ENCODE data around the gene DNMT3A. TPM values are rescaled to one million over a fixed set of nuclear protein-coding genes. Genes with fewer than 3 reads are reported as not detected.

Gene DNMT3A
- total RNA-seq, 1 experiment from 2014 or later, result 215 TPM

- no peaks in the 10 kb centered on the region for H3K79me1 ChIP-seq (ENCODE audit: insufficient read depth, low read depth, low read length, poor library complexity, severe bottlenecking)
- no peak overlapping the region for H2BK15ac ChIP-seq (ENCODE audit: low read depth, low read length)
- H3K9me3 ChIP-seq (ENCODE audit: control insufficient read depth, low read depth, low read length), result no peaks in the 10 kb centered on the region
- Mint-ChIP-seq H3K27ac (no peak overlapping the region), H3K27me3 (ENCODE audit: low read depth) (peaks cover 1% of the 10 kb centered on the region; the same call in 1 of the 2 replicates), H3K9me3 (no peaks in the 10 kb centered on the region), H3K36me3 (ENCODE audit: insufficient read depth in 1 of 3, low read depth in 3 of 3) (no peaks in the 10 kb centered on the region; a peak in 1 of 7 replicates), H3K4me3 (no peak overlapping the region), H3K4me1 (peaks cover 23 to 27% of the 10 kb centered on the region in 2 experiments)
- H3K14ac ChIP-seq (ENCODE audit: insufficient read depth, low read length), result no peak overlapping the region
- no peak overlapping the region for H4K91ac ChIP-seq (ENCODE audit: insufficient read length, low read depth, low read length)
- H4K20me1 ChIP-seq (ENCODE audit: control insufficient read depth, insufficient read depth, insufficient read length), result no peaks in the 10 kb centered on the region
- no peak overlapping the region for H2AFZ ChIP-seq (ENCODE audit: low read length)
- DNase-seq, result no peak
- H3K27me3 ChIP-seq (ENCODE audit: insufficient read depth, low read length), result no peaks in the 10 kb centered on the region
- H4K5ac ChIP-seq (ENCODE audit: insufficient read length, low read depth, low read length), result no peak overlapping the region
- H3K4ac ChIP-seq (ENCODE audit: low read depth, low read length), result no peak overlapping the region
- H2BK20ac ChIP-seq (ENCODE audit: low read depth, low read length, poor library complexity, severe bottlenecking), result no peak overlapping the region
- H2AK5ac ChIP-seq (ENCODE audit: insufficient read length, low read length), result no peak overlapping the region
- H3K27ac ChIP-seq (ENCODE audit: insufficient read length, low read depth, low read length), result no peak overlapping the region
- no peak overlapping the region for H3K18ac ChIP-seq (ENCODE audit: insufficient read length, low read depth, low read length)
- no peak overlapping the region for H3K23ac ChIP-seq (ENCODE audit: insufficient read length, low read depth, low read length)
- no CpG with 5 or more reads among the region's 4 CpGs for WGBS (ENCODE audit: extremely low coverage, insufficient read length, low lambda C conversion rate)
- no peak overlapping the region for H3K4me2 ChIP-seq (ENCODE audit: insufficient read depth, insufficient read length, low read length)
- H3K9ac ChIP-seq (ENCODE audit: extremely low read depth, insufficient read length, low read length), result no peak overlapping the region
- H3K56ac ChIP-seq (ENCODE audit: insufficient read length, low read depth, low read length), result no peak overlapping the region
- H4K8ac ChIP-seq (replicated peaks; ENCODE audit: insufficient read length, low read depth, low read length), result no peak overlapping the region
- H2BK12ac ChIP-seq (ENCODE audit: insufficient read length, low read depth, low read length), result no peak overlapping the region
- peaks cover 3% of the 10 kb centered on the region; the same call in 1 of the 2 replicates for H3K4me1 ChIP-seq (ENCODE audit: insufficient read depth, low read length)
- no peak for TF ChIP-seq CTCF (conservative IDR thresholded peaks at IDR 0.05)
- no peaks in the 10 kb centered on the region for H3K23me2 ChIP-seq (ENCODE audit: insufficient read length, low read depth, low read length, poor library complexity, severe bottlenecking)
- no peak overlapping the region for H3T11ph ChIP-seq (ENCODE audit: low read length)
- H3K79me2 ChIP-seq (ENCODE audit: insufficient read depth, low read length), result no peaks in the 10 kb centered on the region
- H2BK5ac ChIP-seq (ENCODE audit: insufficient read length, low read length), result no peak overlapping the region
- no peak overlapping the region for H2BK120ac ChIP-seq (ENCODE audit: low read depth, low read length, poor library complexity, severe bottlenecking)
Measured at GRCh38 chr2:25292408-25292807, 49.3 kb downstream of the DNMT3A start.

Measured in H9 (cell line).